ENCODE measurements around the gene GDNF. TPM values are rescaled to one million over a fixed set of nuclear protein-coding genes. Genes with fewer than 3 reads are reported as not detected.

GDNF gene
- total RNA-seq, 4 donors from 2014 or later, result 0.30 to 0.95 TPM; not detected in 2

- no peaks in the 10 kb centered on the region for H3K36me3 ChIP-seq
- peaks cover 0 to 12% (median 10%) of the 10 kb centered on the region in 3 donors for H3K9me3 ChIP-seq
- intact Hi-C loops (cut with DNase I), result no loop called here
- no peaks in the 10 kb centered on the region for H3K4me1 ChIP-seq
- H3K27me3 ChIP-seq, result no peaks in the 10 kb centered on the region
- no peak for DNase-seq
- no peak for TF ChIP-seq POLR2A (IDR thresholded peaks at IDR 0.05)
- no peak for TF ChIP-seq CTCF (IDR thresholded peaks at IDR 0.05)
- 73 to 86% methylated on average over 1 of the region's 1 CpG for WGBS, 2 donors
- no peak overlapping the region for H3K27ac ChIP-seq
- no peak overlapping the region for H3K4me3 ChIP-seq
Measured at GRCh38 chr5:37773809-37774208, 66.0 kb downstream of the GDNF start.

- no peak overlapping the region for H3K4me3 ChIP-seq
- 79% methylated on average over 2 of the region's 2 CpGs for WGBS, 2 donors
- no peaks in the 10 kb centered on the region for H3K4me1 ChIP-seq
- H3K36me3 ChIP-seq, result no peaks in the 10 kb centered on the region
- DNase-seq, result no peak
- no peaks in the 10 kb centered on the region for H3K27me3 ChIP-seq
- no peak for TF ChIP-seq POLR2A (IDR thresholded peaks at IDR 0.05)
- no peak for TF ChIP-seq CTCF (IDR thresholded peaks at IDR 0.05)
- H3K27ac ChIP-seq, result no peak overlapping the region
- H3K9me3 ChIP-seq, result peaks cover 0 to 12% (median 10%) of the 10 kb centered on the region in 3 donors
- intact Hi-C loops (cut with DNase I), result no loop called here
Measured at GRCh38 chr5:37772255-37772654, 67.6 kb downstream of the GDNF start.

- Histone ChIP-seq H3K4me1 (no peaks in the 10 kb centered on the region), H3K27me3 (no peaks in the 10 kb centered on the region), H3K27ac (peak overlapping the region in 1 of 4 donors; percentile 17), H3K36me3 (no peaks in the 10 kb centered on the region), H3K4me3 (no peak overlapping the region), H3K9me3 (peaks cover 0 to 12% (median 10%) of the 10 kb centered on the region in 3 donors)
- DNase-seq, result no peak
- no peak for TF ChIP-seq CTCF (IDR thresholded peaks at IDR 0.05)
- no peak for TF ChIP-seq POLR2A (IDR thresholded peaks at IDR 0.05)
- intact Hi-C loops (cut with DNase I), result no loop called here
- 65 to 67% methylated on average over 2 of the region's 2 CpGs for WGBS, 2 donors
Measured at GRCh38 chr5:37771731-37772130, 68.1 kb downstream of the GDNF start.

GRCh38 chr5:37771203-37771611 is 68.6 kb downstream of the GDNF start:
- H3K4me3 ChIP-seq, result no peak overlapping the region
- no peaks in the 10 kb centered on the region for H3K36me3 ChIP-seq
- intact Hi-C loops (cut with DNase I), result no loop called here
- H3K27me3 ChIP-seq, result no peaks in the 10 kb centered on the region
- no peaks in the 10 kb centered on the region for H3K4me1 ChIP-seq
- peak overlapping the region in 1 of 4 donors; percentile 17 for H3K27ac ChIP-seq
- no peak for DNase-seq
- WGBS, 2 donors, result 63 to 70% methylated on average over 2 to 3 of the region's 3 CpGs
- TF ChIP-seq CTCF (IDR thresholded peaks at IDR 0.05) (no peak), POLR2A (IDR thresholded peaks at IDR 0.05) (no peak)
- H3K9me3 ChIP-seq, result peaks cover 0 to 12% (median 10%) of the 10 kb centered on the region in 3 donors

- TF ChIP-seq POLR2A (IDR thresholded peaks at IDR 0.05) (no peak), CTCF (IDR thresholded peaks at IDR 0.05) (no peak)
- no peak overlapping the region for H3K4me3 ChIP-seq
- intact Hi-C loops (cut with DNase I), result no loop called here
- H3K9me3 ChIP-seq, result peaks cover 0 to 12% (median 10%) of the 10 kb centered on the region in 3 donors
- H3K27ac ChIP-seq, result peak overlapping the region in 1 of 4 donors; percentile 17
- no peaks in the 10 kb centered on the region for H3K4me1 ChIP-seq
- H3K36me3 ChIP-seq, result no peaks in the 10 kb centered on the region
- no peak for DNase-seq
- 53% methylated on average over 1 of the region's 1 CpG; no CpG with 5 or more reads in 1 of the 2 donors for WGBS, 2 donors
- H3K27me3 ChIP-seq, result no peaks in the 10 kb centered on the region
Measured at GRCh38 chr5:37770786-37771185, 69.1 kb downstream of the GDNF start.

Measured in esophagus squamous epithelium (tissue), 5 donors.